Ureter (tissue), 1 donor: Measurements from ENCODE around the gene PPM1B. TPM values are rescaled to one million over a fixed set of nuclear protein-coding genes. Genes with fewer than 3 reads are reported as not detected.
"Not testable (repeated sequence)": the region's sequence is repeated elsewhere in the genome, so short reads cannot be mapped to it uniquely, and the experiment has no call there.

Experiments
- DNase-seq: peaks from one replicate; pipeline ENCODE4 v3.0.0-alpha.2; 2020; ENCODE audit warnings: low spot score
- total RNA-seq: library from RNA; stranded (reverse); gene quantifications from one replicate; pipeline ENCODE4 v1.2.4, GENCODE V29; 2023
- donor health status: DM: yes; HTN: yes; CAD: no.

Gene PPM1B
- total RNA-seq, 1 donor from 2014 or later = 54.8 TPM

DNA sequence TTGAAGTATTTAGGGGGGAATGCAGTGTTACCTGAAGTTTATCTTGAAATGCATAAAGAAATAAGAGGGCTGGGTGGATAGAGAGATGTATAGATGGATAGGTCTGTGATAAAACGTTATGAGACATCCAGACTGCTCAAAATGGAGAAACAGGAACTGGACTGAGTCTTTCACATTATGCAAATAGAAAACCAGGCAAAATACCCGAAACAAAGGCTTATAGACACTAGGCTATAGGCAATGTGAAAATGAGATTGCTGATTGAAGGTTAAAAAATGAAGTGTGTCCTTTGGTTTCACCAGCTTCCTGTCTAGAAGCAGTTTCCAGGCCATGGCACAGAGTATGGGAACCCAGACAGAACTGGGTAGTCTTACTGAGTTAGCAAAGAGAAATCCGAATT, 81.7 kb downstream of the PPM1B start:
- no peak for DNase-seq

DNA sequence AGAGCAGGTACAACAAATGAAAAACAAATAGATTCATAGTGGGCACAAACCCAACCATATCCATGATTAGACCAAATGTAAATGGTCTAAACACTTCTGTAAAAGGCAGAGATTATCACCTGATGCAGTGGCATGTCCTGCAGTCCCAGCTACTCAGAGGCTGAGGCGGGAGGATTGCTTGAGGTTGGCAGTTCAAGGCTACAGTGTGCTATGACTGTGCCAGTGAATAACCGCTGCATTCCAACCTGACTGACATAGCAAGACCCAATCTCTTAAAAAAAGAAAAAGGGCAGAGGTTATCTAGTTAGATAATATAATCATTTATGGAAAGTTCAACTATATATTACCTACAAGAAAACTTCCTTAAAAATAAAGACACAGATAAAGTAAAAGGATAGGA, 85.3 kb downstream of the PPM1B start:
- no peak for DNase-seq

DNA sequence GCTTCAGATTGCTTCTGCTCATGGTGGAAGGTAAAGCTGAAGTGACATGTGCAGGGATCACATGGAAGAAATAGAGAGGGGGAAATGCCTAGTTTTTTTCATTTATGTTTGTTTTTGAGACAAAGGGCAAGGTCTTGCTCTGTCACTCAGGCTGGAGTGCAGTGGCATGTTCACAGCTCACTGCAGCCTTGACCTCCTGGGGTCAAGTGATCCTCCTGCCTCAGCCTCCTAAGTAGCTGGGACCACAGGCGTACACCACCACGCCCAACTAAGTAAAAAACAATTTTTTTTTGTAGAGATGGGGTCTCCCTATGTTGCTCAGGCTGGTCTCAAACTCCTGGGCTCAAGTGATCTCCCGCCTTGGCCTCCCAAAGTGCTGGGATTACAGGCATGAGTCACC, 87.0 kb downstream of the PPM1B start:
- DNase-seq = not testable (repeated sequence)

DNA sequence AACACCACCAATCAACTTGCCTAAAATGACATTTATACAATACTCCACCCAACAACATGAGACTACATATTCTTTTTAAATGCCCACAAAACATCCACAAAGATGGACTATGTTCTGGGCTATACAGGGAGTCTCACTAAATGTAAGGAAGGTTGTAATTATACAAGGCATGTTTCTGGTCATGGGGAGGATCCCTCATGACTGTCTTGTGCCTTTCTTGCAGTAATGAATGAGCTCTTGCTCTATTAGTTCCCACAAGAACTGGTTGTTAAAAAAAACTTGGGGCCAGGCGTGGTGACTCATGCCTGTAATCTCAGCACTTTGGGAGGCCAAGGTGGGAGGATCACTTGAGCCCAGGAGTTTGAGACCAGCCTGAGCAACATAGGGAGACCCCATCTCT, 89.1 kb downstream of the PPM1B start:
- DNase-seq = not testable (repeated sequence)

DNA sequence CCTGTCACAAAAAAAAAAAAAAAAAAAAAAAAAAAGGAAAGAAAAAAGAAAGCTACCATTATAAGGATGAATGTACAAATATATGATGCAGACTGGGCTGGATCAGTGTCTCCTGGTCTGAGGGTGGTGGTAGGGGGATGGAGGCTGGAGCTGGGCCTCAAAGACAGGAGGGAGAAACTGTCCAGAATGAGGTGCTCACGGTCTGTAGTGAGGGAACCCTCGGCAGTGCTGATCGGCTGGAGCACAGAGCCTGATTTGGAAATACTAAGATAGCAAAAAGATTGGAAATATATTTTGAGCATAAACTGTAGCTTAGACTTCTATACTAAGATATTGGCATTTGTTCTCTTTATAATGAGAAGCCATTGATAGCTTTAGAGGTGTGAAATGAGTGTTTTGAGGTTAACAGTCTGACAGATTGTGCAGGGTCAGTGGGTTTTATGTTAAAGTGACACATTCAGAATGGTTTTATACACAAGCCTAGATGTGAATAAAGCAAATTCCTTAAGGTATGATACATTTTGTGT, 98.7 kb downstream of the PPM1B start:
- DNase-seq = no peak

DNA sequence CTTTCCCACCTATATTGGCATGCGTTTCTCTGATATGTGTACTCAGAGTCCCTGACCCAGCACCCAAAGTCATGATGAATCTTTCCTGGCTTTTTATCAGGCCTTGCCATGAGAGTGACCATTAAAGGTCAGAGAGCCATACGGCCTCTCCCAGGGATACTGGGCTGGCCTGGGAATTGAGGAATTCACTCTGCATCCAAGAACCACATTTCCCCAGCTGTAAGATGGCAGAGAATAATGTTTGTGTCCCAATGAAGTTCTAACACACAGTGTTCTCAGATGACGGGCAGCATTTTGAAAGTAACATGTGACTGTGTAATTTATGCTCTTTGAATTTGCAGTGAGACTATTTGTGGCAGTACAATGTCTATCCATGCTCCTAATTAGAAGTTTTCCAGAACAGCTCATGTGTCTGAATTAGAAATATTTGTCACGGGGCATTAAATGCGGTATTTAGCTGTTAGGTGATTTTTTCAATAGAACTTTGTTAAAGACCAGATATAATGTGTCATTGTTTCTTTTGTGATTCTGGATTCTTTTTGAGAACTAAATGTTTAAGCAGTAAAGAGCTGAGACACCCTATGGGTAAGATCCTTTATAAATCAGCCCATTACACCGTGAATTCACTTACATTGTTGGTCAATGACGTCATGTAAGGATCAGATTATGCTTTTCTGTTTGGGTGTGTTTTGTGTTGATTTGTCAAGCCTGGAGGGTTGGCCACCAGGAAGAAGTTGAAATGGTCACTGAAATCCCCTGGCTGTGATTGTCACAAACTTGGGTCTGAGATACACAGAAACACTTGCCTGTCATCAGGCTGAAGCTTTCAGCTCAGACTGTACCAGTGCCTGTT, 99.3 kb downstream of the PPM1B start:
- DNase-seq = no peak

DNA sequence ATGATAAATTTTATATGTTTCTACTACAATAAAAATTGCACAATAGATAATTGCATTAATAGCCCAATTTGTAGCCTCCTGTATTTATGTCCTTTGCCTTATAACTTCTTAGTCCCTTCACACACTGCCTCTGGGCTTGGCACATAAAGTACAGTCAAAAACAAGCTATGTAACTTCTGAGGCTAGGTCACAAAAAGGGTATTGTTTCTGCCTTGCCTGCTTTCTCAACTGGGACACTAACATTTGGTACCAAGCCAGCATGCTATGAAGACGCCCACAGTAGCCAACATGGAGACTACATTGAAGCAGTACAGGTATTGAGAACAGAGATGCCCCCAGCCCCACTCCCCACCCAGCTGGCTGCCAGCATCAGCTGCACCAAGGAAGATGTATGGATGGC, 101.2 kb downstream of the PPM1B start:
- no peak for DNase-seq

DNA sequence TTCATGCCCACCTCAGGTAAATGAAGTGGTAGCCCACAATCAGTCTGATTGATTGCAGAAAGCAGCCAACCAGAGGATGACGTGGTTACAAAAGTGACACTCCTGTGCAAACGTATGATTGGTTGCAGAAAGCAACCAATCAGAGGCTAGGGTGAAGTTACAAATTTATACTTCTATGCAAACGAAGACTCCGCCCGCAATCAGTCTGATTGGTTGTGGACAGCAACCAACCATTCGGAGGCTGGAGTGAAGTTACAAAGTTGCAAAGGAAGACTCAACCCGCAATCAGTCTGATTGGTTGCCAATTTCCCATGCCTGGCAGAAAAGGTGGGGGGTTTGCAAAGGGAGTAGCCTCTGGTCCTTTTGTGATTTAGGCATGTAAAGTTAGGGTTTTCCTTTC, 102.6 kb downstream of the PPM1B start:
- no peak for DNase-seq

DNA sequence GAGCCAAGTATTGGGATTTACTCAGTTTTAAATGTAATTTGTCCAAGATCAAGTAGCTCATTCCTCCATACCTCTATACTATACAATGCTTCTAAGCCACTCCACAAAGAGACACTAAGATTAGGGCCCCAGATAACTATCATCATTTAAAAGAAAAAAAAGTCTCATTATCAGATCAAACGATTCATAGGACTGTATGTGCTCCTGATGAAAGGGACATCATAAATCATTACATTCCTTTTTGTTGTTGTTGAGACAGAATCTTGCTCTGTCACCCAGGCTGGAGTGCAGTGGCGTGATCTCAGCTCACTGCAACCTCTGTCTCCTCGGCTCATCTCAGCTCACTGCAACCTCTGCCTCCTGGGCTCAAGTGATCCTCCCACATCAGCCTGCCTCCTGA, 104.4 kb downstream of the PPM1B start:
- DNase-seq = no peak

DNA sequence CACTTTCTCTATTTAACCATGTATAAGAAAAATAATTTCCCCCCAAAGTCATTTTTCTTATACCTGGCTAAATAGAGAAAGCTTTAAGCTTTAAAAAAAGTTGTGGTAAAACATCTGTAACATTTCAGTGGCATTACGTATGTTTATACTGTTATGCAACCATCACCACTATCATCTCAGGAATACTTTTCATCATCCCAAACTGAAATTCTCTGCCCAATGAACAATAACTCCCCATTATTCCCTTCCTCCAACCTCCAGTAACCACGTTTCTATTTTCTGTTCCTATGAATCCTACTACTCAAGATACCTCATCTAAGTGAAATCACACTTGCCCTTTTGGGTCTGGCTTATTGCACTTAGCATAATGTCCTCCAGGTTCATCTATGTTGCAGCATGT, 104.9 kb downstream of the PPM1B start:
- DNase-seq = no peak

DNA sequence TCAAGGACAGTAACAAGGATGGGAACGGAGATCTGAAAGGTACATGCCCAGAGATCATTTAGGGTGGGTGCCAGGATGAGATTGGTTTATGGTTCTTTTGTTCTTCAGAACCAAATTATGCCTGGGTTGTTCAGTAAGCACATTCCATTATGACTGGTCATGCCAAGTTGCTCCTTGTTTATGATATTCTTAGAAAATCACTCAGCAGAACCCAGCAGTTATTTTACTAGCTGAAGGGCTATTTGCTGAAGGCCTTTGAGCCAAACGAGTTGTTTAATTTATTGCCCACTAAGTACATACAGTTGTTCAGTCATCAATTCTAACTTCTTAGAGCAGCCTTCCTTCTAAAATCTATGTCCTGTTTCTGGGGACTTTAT, 107.2 kb downstream of the PPM1B start:
- DNase-seq = no peak

DNA sequence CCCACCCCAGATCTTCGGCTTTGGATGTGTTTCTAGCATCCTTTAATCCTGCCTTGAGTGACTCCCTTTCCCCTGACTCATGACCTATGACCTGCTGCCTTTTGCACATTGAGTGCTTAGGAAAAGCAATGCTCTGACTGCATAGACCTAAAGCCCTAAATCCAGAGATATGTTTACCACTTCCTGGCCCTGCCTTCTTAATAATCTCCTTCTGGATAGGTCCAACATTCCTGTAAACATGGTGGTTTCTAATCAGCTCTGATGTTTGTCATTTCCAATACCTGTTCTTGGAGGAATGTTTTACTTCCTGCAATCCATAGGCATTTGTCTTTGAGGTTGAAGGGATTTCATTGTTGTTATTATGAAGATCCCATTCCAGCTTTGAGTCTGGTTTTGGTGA, 108.9 kb downstream of the PPM1B start:
- no peak for DNase-seq

DNA sequence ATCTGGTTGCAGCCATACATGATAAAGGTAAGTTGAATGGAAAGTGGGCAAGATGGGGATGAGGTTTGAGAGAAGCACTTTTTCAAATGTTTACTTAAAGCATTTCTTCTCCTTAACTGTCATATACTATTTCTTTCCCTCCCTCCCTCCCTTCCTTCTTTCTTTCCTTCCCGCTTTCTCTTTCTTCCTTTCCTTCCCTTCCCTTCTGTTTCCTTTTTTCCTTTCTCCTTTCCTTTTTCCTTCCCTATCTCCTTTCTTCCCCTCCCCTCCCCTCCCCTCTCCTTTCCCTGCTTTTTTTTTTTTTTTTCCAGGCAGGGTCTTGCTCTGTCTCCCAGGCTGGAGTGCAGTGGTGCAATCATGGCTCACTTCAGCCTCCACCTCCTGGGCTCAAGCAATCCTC, 112.2 kb downstream of the PPM1B start:
- no peak for DNase-seq

Other genes with a start within 250 kb of the PPM1B start
- gene LRPPRC, start 172.9 kb upstream of the PPM1B start, total RNA-seq = 119 TPM
- 0.16 TPM for gene SLC3A1, start 106.6 kb downstream of the PPM1B start, total RNA-seq
- gene PREPL, start 192.6 kb downstream of the PPM1B start, total RNA-seq = 72.2 TPM
- 23.6 TPM for gene CAMKMT, start 193.1 kb downstream of the PPM1B start, total RNA-seq